Stimulated activated CD4-positive, alpha-beta T cell treated with anti-CD3 and anti-CD28 coated beads, Interleukin-15, amount 100 ng/mL, for 24 hours (primary cell): Measurements from ENCODE around the gene CUEDC1.
A peak's percentile ranks its signal among the peaks of the same experiment; 100 is the strongest.
"Not testable (repeated sequence)": the region's sequence is repeated elsewhere in the genome, so short reads cannot be mapped to it uniquely, and the experiment has no call there.

Experiments
- DNase-seq: peaks from one replicate; pipeline ENCODE4 v3.0.0-alpha.2; 2020

Gene CUEDC1

DNA sequence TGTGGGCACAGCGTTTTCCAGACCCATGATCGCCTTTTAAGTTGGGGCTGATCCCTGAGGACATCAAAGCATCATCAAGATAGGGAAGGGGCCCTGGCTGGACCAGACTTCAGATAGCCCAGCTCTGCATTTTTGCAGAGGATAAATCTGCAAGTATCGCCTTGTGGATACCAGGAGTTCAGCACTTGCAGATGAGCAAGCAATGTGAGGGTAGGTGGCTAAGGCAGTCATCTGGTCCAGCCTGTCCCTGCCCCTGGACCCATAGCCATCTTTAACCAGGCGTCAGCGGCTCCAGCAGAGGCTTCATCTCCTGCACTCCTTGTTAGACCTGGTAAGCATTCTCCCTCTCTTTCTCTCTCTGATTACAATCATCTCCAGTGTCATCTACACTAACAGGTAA lies 96.4 kb downstream of the CUEDC1 start:
- no peak for DNase-seq

DNA sequence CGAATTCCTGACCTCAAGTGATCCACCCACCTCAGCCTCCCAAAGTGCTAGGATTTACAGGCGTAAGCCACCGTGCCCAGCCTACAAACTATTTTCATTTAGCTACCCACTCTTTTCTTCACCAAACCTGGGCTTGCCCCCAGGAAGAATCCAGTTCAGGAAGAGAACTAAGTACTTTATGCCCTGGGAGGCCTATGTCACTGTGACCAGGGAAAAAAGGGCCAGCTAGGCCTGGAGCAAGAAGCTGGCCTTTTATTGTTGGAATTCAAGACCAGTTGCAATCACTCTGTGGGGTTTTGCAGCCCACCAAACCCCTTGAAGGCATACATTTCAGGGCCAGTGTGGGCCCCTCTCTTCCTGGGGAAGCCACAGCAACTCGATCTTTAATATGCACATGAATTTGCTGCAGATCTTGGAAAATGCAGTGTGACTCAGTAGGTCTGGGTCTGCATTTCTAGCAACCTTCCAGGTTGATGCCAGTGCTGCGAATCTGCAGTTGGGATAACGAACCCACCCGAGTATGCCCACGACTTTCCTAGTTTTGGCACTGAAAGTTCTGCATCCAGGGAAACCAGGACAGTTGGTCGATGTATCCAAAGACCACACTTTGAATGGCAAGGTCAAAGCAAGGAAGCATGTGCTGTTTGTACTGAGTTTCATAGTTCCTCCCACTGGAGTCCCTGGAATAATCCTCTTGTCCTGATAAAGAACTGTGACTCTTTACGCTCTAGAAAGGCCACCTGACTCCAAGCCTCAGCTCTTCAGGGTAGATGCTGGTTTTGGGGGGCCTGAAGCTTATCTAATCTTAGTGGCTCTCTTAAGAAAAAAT lies 98.2 kb downstream of the CUEDC1 start:
- no peak for DNase-seq

DNA sequence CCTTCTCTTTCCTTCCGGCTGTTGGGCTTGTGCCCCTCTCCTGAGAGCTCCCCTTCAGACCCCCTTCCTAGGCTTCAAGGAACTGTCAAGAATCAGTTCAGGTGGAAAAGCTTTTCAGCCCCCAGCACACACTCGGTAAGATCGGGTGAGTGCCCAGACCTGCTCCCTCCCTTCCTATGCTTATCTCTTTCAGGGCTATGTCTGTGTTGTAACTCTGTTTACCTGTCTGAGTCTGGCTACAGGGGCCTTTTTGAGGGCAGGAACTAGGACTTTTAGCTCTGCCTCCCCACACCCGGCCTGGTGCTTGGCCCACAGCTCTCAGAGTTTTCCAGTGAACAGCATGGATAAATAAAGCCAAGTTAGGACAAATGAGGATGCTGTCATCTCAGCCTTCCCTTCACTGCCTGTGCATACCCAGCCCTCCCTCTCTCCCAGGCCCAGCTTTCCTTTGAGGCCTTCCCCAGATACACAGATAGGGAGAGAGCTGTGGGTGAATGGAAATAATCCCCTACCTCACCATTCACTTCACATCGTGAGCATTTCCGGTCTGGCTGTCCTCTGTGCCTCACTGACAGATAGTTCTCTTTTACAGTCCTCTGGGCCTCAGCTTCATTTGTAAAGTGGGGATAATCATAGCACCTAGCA lies 99.7 kb downstream of the CUEDC1 start:
- DNase-seq, result no peak

DNA sequence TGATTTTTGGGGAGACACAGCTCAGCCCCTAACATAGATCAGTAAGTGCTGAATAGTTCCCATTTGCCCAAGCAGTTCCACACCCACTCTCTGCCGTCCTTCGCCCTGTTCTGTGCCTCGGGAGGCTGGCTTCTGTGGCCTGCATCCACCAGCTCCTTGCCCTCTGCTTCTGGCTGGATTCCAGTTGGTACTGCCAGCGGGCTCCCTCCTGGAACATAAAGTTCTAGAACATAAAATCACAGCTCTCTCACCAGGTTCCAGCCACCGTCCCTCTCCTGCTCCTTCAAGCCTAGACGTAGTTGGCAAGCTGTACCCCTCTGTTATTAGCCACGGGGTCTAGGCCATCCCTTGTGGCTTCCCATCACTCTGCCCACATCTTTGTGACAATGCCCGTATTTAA lies 101.5 kb downstream of the CUEDC1 start:
- no peak for DNase-seq

DNA sequence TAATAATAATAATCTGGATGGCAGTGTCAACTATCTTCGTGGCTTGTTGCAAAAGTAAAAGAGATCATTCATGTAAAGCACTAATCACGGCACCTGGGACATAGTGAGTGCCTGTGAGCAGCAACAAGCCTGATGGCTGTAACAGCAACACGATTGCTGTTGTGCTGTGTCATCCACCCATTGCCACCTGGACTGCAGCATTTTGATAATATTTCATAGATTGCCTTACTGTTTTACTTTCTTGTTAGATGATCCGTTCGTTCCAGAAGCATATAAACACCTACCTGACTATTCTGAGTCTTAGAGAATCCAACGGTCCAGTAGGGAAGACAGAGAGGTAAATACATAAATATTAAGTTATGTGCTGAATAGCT lies 102.3 kb downstream of the CUEDC1 start:
- DNase-seq, result no peak

DNA sequence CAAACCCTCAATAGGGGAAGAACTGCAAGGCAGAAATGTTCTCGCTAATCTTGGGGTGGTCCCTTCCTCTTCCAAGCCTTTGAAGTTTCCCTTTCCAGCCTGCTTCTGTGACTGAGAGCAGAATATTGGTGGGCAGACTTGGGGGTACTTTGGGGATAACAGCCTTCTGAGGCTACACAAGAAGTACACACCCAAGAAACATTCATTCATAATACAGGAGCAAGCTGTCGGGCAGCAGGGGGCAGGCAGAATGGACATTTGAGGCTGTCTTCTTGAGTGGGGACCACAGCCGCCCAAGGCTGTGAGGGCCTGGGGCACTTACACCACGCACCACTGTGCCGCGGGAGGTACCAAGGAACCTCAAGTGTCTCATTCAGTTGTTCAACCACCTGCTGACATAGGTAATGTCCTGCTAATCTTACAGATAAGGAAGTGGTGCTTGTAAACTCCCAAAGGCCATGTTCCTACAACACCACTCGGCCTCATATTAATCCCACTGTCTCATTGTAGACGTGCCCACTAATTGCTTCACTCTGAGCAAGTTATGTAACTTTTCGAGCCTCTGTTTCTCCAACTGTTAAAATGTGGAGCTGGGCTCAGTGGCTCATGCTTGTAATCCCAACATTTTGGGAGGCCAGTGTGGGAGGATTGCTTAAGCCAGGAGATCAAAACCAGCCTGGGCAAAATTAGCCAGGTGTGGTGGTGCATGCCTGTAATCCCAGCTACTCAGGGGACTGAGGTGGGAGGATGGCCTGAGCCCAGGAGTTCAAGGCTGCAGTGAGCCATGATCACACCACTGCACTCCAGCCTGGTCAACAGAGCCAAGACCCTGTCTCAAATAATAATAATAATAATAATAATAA lies 102.9 kb downstream of the CUEDC1 start:
- no peak for DNase-seq

DNA sequence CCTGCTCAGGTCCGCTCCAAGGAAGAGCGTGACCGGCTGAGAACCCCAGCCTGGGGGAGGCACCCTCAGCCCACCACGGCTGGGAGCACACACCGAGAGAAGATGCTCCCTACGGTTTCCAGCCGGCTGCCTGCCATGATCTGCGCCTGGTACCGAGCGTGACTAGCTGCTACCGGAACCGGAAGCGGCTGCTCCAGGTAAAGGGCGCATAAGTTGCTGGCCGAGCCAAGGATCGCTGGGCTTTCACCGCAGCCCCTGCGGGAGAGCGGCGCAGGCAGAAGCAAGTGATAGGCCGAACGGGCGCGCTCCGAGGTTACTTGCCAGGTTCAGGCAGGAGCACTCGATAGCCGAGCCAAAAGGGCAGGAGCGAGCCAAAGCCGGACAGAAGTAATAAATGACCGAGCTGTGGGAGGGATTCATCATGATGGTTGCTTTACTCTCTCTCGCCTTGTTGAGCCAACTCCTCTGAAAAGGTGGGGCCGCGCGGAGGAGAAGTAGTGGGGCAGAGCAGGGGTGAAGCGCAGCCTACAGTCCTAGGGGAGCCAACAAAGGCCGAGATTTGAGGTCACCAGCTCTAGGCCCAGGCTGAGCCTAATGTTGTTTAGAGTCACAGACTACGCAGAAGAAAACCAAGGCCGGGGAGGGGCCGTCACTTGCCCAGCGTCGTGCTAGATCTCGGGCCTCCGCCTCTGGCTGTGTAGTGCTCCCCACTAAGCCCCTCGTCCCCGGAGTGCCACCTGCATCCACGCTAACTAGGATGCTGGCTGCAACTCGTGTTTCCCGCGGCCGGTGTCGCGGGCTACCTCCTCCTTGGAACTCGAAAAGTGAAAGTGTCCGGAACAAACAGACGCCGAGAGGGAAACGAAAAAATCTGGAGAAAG lies 105.1 kb downstream of the CUEDC1 start, which contains the start of gene MRPS23:
Gene MRPS23 (minus strand): TSS at position 171 of the 881 bp plus-strand sequence. CDS start 34 bp downstream, at position 137.
- peak; percentile 98 for DNase-seq

DNA sequence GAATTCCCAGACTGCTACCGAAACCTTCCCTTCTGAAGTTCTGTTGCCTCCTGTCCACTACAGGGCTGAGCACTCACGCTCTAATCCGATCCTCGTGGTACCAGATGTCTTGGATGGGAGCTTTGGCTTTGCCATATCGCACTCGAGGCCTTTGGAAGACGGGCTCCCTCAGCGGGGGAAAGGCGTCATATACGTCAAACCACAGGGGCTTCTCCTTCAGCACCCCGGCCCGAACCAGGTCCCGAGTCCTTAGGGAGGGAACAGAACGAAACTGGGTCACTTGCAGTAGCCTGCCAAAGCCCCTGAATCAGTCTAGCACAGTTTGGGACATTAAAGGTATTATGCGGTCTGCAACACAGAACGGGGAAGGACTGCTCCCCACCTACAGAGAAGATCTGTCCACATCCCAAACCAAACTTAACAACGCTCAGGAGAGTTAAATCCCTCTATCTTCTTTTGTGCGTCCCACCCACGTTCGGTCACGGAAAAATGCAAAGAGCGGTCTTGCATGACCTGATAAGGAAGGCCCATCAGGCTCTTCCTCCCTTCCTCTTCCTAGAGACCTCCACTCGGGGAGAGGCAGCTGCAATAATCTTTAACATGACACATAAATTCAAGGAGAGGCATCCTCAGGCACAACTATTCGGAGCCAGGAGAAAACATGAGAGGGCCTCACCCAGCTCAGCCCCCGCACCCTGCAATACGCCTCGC lies 105.9 kb downstream of the CUEDC1 start:
- no peak for DNase-seq

DNA sequence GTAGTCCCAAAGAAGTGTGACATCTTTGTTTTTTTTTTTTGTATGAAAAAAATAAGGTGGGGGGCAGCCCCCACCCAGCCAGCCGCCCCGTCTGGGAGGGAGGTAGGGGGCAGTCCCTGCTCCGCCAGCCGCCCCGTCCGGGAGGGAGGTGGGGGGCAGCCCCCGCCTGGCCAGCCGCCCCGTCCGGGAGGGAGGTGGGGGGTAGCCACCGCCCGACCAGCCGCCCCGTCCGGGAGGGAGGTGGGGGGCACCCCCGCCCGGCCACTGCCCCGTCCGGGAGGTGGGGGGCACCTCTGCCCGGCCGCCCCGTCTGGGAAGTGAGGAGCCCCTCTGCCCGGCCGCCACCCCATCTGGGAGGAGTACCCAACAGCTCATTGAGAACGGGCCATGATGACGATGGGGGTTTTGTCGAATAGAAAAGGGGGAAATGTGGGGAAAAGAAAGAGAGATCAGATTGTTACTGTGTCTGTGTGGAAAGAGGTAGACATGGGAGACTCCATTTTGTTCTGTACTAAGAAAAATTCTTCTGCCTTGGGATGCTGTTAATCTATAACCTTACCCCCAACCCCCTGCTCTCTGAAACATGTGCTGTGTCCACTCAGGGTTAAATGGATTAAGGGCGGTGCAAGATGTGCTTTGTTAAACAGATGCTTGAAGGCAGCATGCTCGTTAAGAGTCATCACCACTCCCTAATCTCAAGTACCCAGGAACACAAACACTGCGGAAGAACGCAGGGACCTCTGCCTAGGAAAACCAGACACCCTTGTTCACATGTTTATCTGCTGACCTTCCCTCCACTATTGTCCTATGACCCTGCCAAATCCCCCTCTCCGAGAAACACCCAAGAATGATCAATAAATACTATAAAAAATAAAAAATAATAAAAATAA lies 108.9 kb downstream of the CUEDC1 start:
- DNase-seq, result not testable (repeated sequence)

DNA sequence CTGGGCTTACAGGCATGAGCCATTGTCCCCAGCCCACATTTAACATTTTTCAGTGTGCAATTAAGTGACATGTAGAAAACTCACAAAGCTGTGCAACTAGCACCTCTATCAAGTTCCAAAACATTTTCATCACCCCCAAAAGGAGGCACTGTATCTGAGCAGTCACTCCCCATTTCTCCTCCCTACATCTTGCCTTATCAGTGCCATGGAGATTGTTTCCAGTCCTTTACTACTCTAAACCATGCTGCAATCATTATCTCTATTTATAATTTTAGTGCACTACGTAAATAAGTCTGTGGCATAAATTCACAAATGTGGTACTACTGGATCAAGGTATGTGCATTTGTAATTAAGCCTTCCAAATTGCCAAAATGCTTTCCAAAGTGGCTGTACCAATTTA lies 112.9 kb downstream of the CUEDC1 start:
- no peak for DNase-seq

DNA sequence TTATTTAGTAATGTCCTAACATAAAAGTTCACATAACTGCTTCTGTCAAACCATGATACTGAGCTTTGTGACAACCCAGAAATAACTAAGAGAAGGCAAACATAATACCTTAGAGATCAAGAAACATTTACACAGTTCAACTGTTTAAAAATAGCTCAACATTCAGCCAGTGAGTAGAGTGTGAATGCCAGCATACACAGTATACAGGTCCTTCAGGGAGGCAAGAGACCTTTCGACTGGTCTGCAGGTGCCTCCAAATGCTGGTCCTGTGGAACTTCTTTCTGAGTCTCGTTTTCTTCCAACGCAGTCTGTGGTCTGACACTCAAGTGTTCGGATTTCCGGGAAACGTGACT lies 115.7 kb downstream of the CUEDC1 start:
- no peak for DNase-seq

DNA sequence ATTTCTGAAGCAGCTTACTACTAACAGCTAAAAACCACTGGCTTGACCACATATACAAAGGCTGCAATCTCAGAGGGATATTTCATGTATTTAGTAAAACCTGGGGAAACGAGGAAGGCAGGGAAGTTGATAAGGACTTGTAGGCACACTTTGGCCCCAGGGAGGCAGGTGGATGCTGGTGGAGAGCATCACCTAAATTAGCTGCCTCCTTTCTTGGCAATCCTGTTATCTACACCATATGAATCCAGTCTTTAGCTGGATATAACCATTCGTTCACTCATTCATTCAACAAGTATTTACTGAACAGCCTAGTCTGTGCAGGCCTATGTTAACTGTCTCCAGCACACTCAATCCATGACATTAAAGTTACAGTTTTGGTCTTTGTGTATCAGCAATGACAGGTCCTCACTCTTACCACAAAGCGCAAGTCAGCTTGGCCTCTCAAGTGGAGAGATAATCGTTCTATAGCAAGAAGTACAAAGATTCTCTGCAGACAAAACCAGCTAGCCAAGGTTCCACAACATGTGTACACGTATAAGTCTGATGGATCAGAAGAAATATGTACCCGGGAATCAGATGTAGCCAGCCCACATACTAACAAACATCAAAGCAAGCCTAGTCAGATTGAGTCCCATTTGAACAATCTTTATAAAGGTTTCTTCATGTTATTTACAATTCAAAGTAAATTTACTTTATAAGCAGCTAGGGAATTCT lies 116.2 kb downstream of the CUEDC1 start:
- DNase-seq, result no peak

DNA sequence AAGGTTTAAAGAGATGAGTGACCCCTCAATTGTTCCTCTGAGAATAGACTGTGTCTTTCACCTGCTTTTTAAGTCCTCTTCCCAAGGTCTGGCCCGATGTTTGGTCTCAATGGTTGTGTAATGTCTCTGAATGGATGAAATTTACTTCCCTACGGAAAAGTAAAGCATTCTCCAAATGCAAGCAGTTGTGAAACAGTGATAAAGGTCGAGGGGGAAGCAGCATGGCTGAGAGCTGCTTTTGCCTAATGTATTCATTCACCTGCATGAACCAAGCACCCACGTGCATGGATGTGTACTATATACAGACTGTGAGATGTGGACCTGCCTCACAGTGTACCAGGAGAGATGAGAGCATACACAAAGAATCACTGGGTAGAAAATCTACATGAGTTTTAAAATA lies 116.8 kb downstream of the CUEDC1 start:
- no peak for DNase-seq

DNA sequence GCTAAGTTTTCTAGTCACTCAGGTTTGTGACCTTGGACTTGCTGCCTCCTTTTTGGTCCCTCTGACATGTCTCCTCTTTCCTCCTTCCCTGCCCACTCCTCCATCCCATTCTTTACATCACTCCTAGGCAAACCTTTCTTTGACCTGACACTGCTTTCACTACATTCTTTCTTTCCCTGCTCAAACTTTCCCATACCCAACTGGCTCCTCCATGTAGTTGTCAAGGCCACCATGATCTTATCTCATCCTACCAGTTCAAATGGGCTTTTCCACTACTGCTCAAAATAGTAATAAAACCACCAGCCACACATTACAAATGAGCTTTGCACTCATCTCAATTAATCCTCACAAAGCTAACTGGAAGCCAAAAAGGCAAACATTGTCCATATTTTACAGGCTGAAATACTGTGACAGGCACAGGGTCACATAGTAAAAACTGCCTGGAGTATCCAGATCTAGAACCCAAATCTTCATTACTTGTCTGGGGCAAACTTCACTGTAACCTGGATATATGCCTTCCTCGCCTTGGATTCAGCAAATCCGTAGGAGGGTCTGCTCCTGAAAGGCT lies 119.8 kb downstream of the CUEDC1 start:
- DNase-seq, result no peak

DNA sequence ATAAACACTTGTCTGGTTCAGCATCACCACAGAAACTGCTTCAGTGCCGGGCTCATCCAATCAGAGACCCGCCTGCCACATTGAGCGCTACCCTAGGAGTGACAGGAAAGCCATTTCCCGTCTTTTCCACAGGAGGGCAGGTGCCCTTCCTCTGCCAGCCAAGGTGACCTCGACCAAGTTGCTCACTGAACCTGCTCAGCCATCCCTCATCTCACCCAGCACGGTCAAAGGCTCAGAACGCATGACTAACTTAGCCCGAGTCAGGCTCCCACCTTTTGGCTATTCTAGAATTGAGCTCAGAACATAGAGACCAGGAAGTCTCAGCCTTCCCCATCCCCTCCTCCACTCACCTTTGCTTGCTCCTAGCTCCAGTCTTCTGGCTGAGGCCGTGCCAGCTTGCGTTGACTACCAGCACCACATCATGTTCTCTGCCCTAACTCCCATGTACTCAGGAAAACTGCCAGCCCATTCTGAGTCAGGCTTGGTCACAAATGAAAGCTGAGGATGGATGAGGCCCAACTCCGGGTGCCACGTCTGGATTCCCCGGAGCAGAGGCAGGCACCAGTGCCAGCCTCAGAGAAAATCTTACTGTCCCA lies 121.0 kb downstream of the CUEDC1 start:
- DNase-seq, result peak; percentile 12

DNA sequence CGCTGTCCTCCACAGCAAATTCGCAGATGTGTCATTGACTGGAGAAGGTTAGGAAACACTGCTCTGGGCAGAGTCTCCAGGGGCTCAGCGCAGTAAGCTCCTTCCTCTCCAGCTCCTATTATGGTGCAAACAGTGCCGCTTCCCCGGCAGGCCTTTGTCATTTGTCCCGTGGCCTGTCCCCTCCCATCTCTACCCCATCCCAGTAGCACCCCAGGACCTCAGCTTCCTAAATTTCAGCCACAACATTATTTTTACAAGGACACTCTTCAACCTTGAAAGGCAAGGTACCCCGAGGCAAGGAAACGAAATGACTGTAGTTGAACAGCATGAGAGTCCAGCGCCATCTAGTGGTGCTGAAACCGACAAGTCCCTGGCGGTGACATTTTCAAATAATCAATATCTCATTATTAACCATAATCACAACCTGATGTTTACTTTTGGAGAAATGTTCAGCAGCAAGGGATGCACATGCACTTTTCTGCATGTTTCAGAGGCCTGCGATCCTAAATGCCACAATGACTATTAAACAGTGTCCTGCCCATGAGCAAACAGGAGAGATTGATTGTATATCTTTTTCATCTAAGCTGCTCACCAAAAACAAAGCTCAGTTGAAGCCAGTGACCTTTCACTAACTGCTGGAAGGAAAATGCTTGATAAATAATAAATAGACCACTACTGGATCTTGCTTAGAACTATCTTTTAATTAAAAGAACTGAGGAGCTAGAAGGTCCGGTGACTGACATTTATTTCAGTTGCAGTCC lies 121.9 kb downstream of the CUEDC1 start:
- peak; percentile 81 for DNase-seq

DNA sequence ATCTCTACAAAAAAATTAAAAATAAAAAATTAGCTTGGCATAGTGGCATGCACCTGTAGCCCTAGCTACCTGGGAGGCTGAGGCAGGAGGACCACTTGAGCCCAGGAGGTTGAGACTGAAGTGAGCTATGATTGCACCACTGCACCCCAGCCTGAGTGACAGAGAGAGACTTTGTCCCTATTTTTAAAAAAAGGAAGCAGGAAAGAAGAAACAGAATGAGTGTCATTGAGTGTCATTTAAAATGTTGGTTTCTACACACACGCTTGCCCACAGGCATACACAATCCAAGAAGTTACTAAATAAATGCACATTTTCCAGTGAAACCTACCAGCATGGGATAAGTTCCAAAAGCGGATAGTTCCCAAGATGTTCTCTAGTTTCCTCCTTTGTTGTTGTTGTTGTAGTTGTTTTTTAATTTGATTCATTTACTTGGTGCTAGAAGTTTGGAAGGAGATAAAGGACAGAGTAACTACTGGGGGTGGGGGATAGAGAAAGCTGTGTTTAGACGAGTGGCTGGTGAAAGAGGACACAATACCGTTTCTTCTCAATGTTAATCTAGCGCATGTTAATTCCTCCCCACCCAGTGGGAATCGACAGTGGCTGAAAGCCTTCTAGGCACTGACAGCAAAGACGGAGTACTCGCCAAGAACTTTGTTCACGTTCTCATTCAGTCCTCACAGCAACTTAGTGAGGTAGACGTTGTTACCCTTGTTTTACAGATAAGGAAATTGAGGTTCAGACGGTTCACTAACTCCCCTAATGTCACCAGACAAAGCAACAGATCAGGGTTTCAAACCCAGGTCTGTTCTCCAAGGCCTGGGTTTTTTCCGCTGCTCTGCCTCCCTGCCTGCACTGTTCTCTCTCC lies 122.7 kb downstream of the CUEDC1 start:
- no peak for DNase-seq

DNA sequence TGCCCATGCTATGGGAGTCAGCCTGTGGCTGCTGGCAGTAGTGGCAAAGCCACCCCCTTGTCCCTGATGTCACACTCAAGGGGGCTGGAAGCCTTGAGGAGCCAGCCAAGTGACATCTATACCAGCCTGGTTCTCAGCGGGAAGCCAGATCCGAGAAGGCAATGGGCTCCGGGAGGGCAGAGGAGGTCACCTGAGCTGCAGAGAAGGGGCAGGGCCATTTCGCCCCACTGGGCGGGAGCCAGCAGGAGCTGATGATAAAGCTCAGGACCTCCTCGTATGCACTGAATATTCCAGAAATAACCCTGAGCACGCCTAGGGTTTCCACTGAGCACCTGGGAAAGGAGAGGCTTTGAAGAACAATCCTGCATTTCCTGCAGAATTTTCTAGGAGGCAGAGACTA lies 124.3 kb downstream of the CUEDC1 start:
- no peak for DNase-seq
